K562 (cell line): Measurements from ENCODE around the gene MYPN. TPM values are rescaled to one million over a fixed set of nuclear protein-coding genes. Genes with fewer than 3 reads are reported as not detected.

Experiments used
- ATAC-seq: fragments of 200-7000 bp; cut with Tn5 transposase; 3 replicates; pipeline ENCODE4 v1.9.1; 2020; ENCODE audit warnings: moderate library complexity
- BruUV-seq: library from RNA; stranded (reverse); fragments of 400-500 nt; replicated peaks from 2 replicates; lab custom pipeline; 2021; lab: Mats Ljungman, UMichigan
- CTCF ChIA-PET: fragments of 300-600 bp; formaldehyde crosslinking; extraction: SDS; loops from one replicate; lab custom pipeline; 2021; ENCODE audit warnings: low intra/inter-chr PET ratio; lab: Yijun Ruan, JAX
- POLR2A ChIA-PET: fragments of 300-600, 350-650 bp; sonication (Branson Sonifier 250); formaldehyde crosslinking; extraction: SDS; loops from one replicate; lab custom pipeline; 2021; ENCODE audit warnings: antibody characterized with exemption, inconsistent platforms; lab: Yijun Ruan, JAX
- DNase-seq, 4 experiments: peaks; one replicate each; pipeline versions ENCODE4 v3.0.0 to v3.0.0-alpha.2; 2011 to 2018; ENCODE audit warnings: low spot score in 3 of 4, mixed read lengths in 3 of 4; ENCODE audit errors: extremely low read depth in 1 of 4
- FAIRE-seq: peaks from 2 replicates; lab custom pipeline; 2011; peaks lifted over from hg19 to GRCh38; lab: Jason Lieb, UNC
- H2AFZ ChIP-seq: 2 replicates; pipeline ENCODE4 v1.6.0; 2011; ENCODE audit warnings: low read depth, low read length, control low read depth, inconsistent platforms
- H3K27ac ChIP-seq: fragments of 200-600 bp; 3 replicates; pipeline ENCODE4 v1.8.0; 2011; ENCODE audit warnings: low read depth, mild to moderate bottlenecking, control low read depth, inconsistent platforms, low read length, moderate library complexity, mixed read lengths; ENCODE audit errors: extremely low read depth
- H3K27me3 ChIP-seq, 2 experiments: fragments of 300-600 bp in 1 of 2; 2 replicates in 1 of 2; 3 replicates in 1 of 2; pipeline versions ENCODE4 v1.6.0 to v1.8.0; 2011; ENCODE audit warnings: inconsistent platforms in 2 of 2, low read length in 2 of 2, mild to moderate bottlenecking in 1 of 2, mixed read lengths in 1 of 2, moderate library complexity in 1 of 2; ENCODE audit not compliant: control insufficient read depth in 2 of 2, insufficient read depth in 2 of 2
- H3K36me3 ChIP-seq: fragments of 300-600 bp; 3 replicates; pipeline ENCODE4 v1.8.0; 2011; ENCODE audit warnings: mild to moderate bottlenecking, low read length, inconsistent platforms; ENCODE audit not compliant: control insufficient read depth, insufficient read depth
- H3K4me1 ChIP-seq, 2 experiments: fragments of 200-600 bp in 1 of 2; replicated peaks in 1 of 2; 2 replicates in 1 of 2; 3 replicates in 1 of 2; pipeline versions ENCODE4 v1.5.1 to v1.8.0; 2011; ENCODE audit warnings: inconsistent platforms in 2 of 2, low read length in 2 of 2, mild to moderate bottlenecking in 1 of 2, mixed read lengths in 1 of 2, moderate library complexity in 1 of 2; ENCODE audit not compliant: control insufficient read depth in 2 of 2, insufficient read depth in 2 of 2
- H3K4me2 ChIP-seq: 2 replicates; pipeline ENCODE4 v1.6.1; 2011; ENCODE audit warnings: low read length, control low read depth, inconsistent platforms, mixed read lengths; ENCODE audit not compliant: insufficient read depth
- H3K4me3 ChIP-seq: fragments of 200-600 bp; sonication (generic), shearing (Covaris generic); 2 replicates; pipeline ENCODE4 v1.5.1; 2016; ENCODE audit warnings: control low read depth, inconsistent platforms
- H3K79me2 ChIP-seq: fragments of 200-600 bp; 3 replicates; pipeline ENCODE4 v1.8.0; 2011; ENCODE audit warnings: low read length, inconsistent platforms; ENCODE audit not compliant: control insufficient read depth, insufficient read depth
- H3K9ac ChIP-seq, 2 experiments: 2 replicates each; pipeline versions ENCODE4 v1.6.0 to v1.6.1; 2011; ENCODE audit warnings: low read depth in 2 of 2, low read length in 2 of 2, control low read depth in 1 of 2, inconsistent platforms in 1 of 2, mild to moderate bottlenecking in 1 of 2, mixed read lengths in 1 of 2; ENCODE audit not compliant: insufficient read depth in 1 of 2
- H3K9me1 ChIP-seq: one replicate; pipeline ENCODE4 v1.6.0; 2011; ENCODE audit warnings: inconsistent platforms, mild to moderate bottlenecking, low read length, moderate library complexity; ENCODE audit not compliant: control insufficient read depth, insufficient read depth
- H3K9me3 ChIP-seq: replicated peaks from 2 replicates; pipeline ENCODE4 v1.5.1; 2011; ENCODE audit warnings: low read depth, low read length, inconsistent platforms; ENCODE audit not compliant: control insufficient read depth, insufficient read depth
- H4K20me1 ChIP-seq: replicated peaks from 2 replicates; pipeline ENCODE4 v1.6.1; 2011; ENCODE audit warnings: low read length, inconsistent platforms, mixed read lengths; ENCODE audit not compliant: control insufficient read depth, insufficient read depth
- ATF1 ChIP-seq, 2 experiments: fragments of 450-650 bp in 1 of 2; IDR thresholded peaks; 2 replicates each; pipeline ENCODE4 v1.6.1; 2016; ENCODE audit warnings: missing compliant biosample characterization in 1 of 2, missing genetic modification characterization in 1 of 2
- ETV1 ChIP-seq: fragments of 450-650 bp; conservative IDR thresholded peaks from 2 replicates; pipeline ENCODE4 v1.6.1; 2016; ENCODE audit warnings: missing genetic modification characterization, control low read depth, low read depth, missing compliant biosample characterization
- FOXK1 ChIP-seq: sonication (generic); formaldehyde crosslinking; IDR thresholded peaks from 2 replicates; pipeline ENCODE4 v1.8.0; 2022; ENCODE audit warnings: missing genetic modification reagents, mild to moderate bottlenecking, borderline replicate concordance
- HLTF ChIP-seq: fragments of 450-650 bp; IDR thresholded peaks from 2 replicates; pipeline ENCODE4 v1.6.1; 2016
- KDM1A ChIP-seq, 2 experiments: fragments of 450-650 bp; IDR thresholded peaks; 2 replicates each; pipeline ENCODE4 v1.6.1; 2016; ENCODE audit warnings: mild to moderate bottlenecking in 2 of 2
- MBD2 ChIP-seq: sonication (generic); IDR thresholded peaks from 2 replicates; pipeline ENCODE4 v1.6.1; 2016; ENCODE audit warnings: low read depth, borderline replicate concordance
- NCOA4 ChIP-seq: fragments of 450-650 bp; IDR thresholded peaks from 2 replicates; pipeline ENCODE4 v1.6.1; 2018; ENCODE audit warnings: mild to moderate bottlenecking; ENCODE audit not compliant: partially characterized antibody
- PRMT5 ChIP-seq: sonication (generic); formaldehyde crosslinking; IDR thresholded peaks from 2 replicates; pipeline ENCODE4 v1.5.0; 2020; ENCODE audit warnings: missing genetic modification reagents
- SUPT5H ChIP-seq: fragments of 450-650 bp; IDR thresholded peaks from 2 replicates; pipeline ENCODE4 v1.6.1; 2016
- TAF9B ChIP-seq: fragments of 450-650 bp; IDR thresholded peaks from 2 replicates; pipeline ENCODE4 v1.6.1; 2018; ENCODE audit warnings: mild to moderate bottlenecking; ENCODE audit not compliant: partially characterized antibody
- TCF7L2 ChIP-seq: fragments of 150-350 bp; IDR thresholded peaks from 2 replicates; pipeline ENCODE4 v1.6.1; 2016; ENCODE audit warnings: low read depth, mild to moderate bottlenecking, low read length, moderate library complexity
- ZNF316 ChIP-seq: fragments of 450-650 bp; IDR thresholded peaks from 2 replicates; pipeline ENCODE4 v1.6.1; 2016
- ZNF41 ChIP-seq: fragments of 250-450 bp; sonication (Bioruptor Pico); conservative IDR thresholded peaks from 2 replicates; pipeline ENCODE4 v1.4.0; 2020; ENCODE audit warnings: mild to moderate bottlenecking
- ZNF699 ChIP-seq: fragments of 250-450 bp; sonication (Bioruptor Pico); IDR thresholded peaks from 2 replicates; pipeline ENCODE4 v1.8.0; 2021; ENCODE audit warnings: mild to moderate bottlenecking, moderate library complexity; ENCODE audit not compliant: insufficient replicate concordance
- WGBS: fragments of 100-300 bp; shearing (Covaris generic); methylation state at CpG from one replicate; pipeline ENCODE4 v1.1.6; 2016; ENCODE audit warnings: low coverage, mixed read lengths; ENCODE audit not compliant: insufficient coverage; ENCODE audit errors: missing lambda C conversion rate; 5-methylcytosine and 5-hydroxymethylcytosine counted together
- in situ Hi-C: fragments of 300-500 bp; cut with MboI; formaldehyde crosslinking; loops from 4 replicates; pipeline ENCODE4 v1.15.0; 2018; ENCODE audit warnings: inconsistent platforms, mixed read lengths
- intact Hi-C: fragments of 100-400 bp; cut with micrococcal nuclease; formaldehyde crosslinking; loops from 2 replicates; pipeline ENCODE4 v1.14.2; 2022
- polyA plus RNA-seq, 8 experiments: library from polyadenylated mRNA; depleted of rRNA in 4 of 8; stranded (reverse) in 5 of 8; unstranded in 3 of 8; fragments of >200 nt; fragmentation: Nextera tagmentation in 2 of 8; fragmentation: Illumina TruSeq in 1 of 8; extraction: Ambion mirVana in 2 of 8; extraction: Trizol in 1 of 8; gene quantifications; 2 replicates each; pipeline versions ENCODE4 v1.2.1 to v1.2.3, GENCODE V29; 2011 to 2014; ENCODE audit warnings: inconsistent platforms in 1 of 8, missing spikeins in 1 of 8
- total RNA-seq, 7 experiments: library from RNA; depleted of rRNA in 6 of 7; stranded (reverse); fragments of >200 nt in 6 of 7; fragmentation: Illumina TruSeq in 2 of 7; extraction: Trizol in 2 of 7; gene quantifications; 2 replicates each; pipeline versions ENCODE4 v1.2.1 to v1.2.3, GENCODE V29; 2011 to 2021; ENCODE audit warnings: low replicate concordance in 1 of 7
- TF ChIP-seq, protein P1 (sequence below): sonication (generic); formaldehyde crosslinking; IDR thresholded peaks from 2 replicates; pipeline ENCODE4 v1.9.0; 2022; ENCODE audit warnings: mild to moderate bottlenecking, missing genetic modification reagents
- TF ChIP-seq, protein P2 (sequence below): fragments of 450-650 bp; formaldehyde crosslinking; conservative IDR thresholded peaks from 2 replicates; pipeline ENCODE4 v1.4.0; 2022; ENCODE audit warnings: mild to moderate bottlenecking, missing genetic modification characterization
- TF ChIP-seq, protein P3 (sequence below): fragments of 250-450 bp; sonication (Bioruptor Pico); IDR thresholded peaks from 2 replicates; pipeline ENCODE4 v1.5.0; 2021

MYPN gene
- total and polyA plus RNA-seq, 9 of the 15 experiments (the other 6 are each of a cell fraction or from before 2014, with no cell fraction given) = not detected

DNA sequence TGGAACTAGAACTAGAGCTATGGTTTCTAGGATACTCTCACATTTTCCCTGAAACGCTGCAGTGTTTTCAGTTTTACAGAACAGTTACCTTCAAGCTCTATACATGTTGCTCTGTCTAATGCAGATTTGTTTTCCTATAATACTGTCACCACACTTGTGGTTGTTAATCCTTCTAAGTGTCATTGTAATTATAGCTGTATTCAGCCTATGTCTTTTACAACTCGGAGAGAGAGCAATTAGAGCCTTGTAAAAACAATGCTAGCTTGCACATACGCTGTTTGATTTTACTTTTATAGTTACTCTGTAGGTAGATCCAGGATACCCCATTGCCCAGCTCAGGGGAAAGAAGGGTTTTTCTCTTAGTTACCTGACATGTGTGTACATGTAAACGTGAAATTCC is 67.5 kb downstream of the MYPN start:
- POLR2A ChIA-PET = interaction anchor here (1.0 kb wide), 1 partner anchor 11 kb away, joined by 3 read pairs; no protein-coding TSS in a partner anchor
- DNase-seq = no peak
- H3K36me3 ChIP-seq = no peaks in the 10 kb centered on the region
- FAIRE-seq = no peak
- WGBS = 0% methylated on average over 4 of the region's 4 CpGs
- no peaks in the 10 kb centered on the region for H3K4me1 ChIP-seq
- no peak overlapping the region for H3K4me3 ChIP-seq
- no peak for ATAC-seq
- CTCF ChIA-PET = no interaction called here
- H3K9ac ChIP-seq = no peak overlapping the region
- H3K4me2 ChIP-seq = no peak overlapping the region
- no peaks in the 10 kb centered on the region for H3K9me1 ChIP-seq
- no TSS peak for BruUV-seq
- no peaks in the 10 kb centered on the region for H3K79me2 ChIP-seq
- in situ Hi-C loops = no loop called here
- H3K9me3 ChIP-seq = no peaks in the 10 kb centered on the region
- H3K27ac ChIP-seq = no peak overlapping the region
- no peak for TF ChIP-seq TCF7L2
- no peak for TF ChIP-seq ETV1
- no peak for TF ChIP-seq SUPT5H
- TF ChIP-seq ATF1 (CRISPR knock-in tag; IDR thresholded peaks at IDR 0.05) = no peak
- no peak for TF ChIP-seq ATF1 (tag; IDR thresholded peaks at IDR 0.05)
- TF ChIP-seq, protein P1, sequence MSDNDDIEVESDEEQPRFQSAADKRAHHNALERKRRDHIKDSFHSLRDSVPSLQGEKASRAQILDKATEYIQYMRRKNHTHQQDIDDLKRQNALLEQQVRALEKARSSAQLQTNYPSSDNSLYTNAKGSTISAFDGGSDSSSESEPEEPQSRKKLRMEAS (CRISPR knock-in tag) = no peak
- TF ChIP-seq ZNF41 (CRISPR knock-in tag) = no peak
- TF ChIP-seq ZNF316 = no peak
- no peak for TF ChIP-seq ZNF699
- no peak for TF ChIP-seq NCOA4
- no peak for TF ChIP-seq PRMT5
- no peak for TF ChIP-seq HLTF
- TF ChIP-seq, protein P2, sequence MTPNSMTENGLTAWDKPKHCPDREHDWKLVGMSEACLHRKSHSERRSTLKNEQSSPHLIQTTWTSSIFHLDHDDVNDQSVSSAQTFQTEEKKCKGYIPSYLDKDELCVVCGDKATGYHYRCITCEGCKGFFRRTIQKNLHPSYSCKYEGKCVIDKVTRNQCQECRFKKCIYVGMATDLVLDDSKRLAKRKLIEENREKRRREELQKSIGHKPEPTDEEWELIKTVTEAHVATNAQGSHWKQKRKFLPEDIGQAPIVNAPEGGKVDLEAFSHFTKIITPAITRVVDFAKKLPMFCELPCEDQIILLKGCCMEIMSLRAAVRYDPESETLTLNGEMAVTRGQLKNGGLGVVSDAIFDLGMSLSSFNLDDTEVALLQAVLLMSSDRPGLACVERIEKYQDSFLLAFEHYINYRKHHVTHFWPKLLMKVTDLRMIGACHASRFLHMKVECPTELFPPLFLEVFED (CRISPR knock-in tag) = no peak
- no peak for TF ChIP-seq KDM1A (IDR thresholded peaks at IDR 0.05)
- TF ChIP-seq MBD2 = no peak
- TF ChIP-seq FOXK1 = no peak
- TF ChIP-seq, protein P3, sequence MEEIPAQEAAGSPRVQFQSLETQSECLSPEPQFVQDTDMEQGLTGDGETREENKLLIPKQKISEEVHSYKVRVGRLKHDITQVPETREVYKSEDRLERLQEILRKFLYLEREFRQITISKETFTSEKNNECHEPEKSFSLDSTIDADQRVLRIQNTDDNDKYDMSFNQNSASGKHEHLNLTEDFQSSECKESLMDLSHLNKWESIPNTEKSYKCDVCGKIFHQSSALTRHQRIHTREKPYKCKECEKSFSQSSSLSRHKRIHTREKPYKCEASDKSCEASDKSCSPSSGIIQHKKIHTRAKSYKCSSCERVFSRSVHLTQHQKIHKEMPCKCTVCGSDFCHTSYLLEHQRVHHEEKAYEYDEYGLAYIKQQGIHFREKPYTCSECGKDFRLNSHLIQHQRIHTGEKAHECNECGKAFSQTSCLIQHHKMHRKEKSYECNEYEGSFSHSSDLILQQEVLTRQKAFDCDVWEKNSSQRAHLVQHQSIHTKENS (CRISPR knock-in tag) = no peak
- no peak for TF ChIP-seq TAF9B
- no peaks in the 10 kb centered on the region for H4K20me1 ChIP-seq
- no peak overlapping the region for H2AFZ ChIP-seq
- intact Hi-C loops = no loop called here
- peaks cover 20 to 29% of the 10 kb centered on the region in 2 experiments; a peak in 3 of 5 replicates for H3K27me3 ChIP-seq
